GM18520 (cell line): ENCODE results near the gene ETFA.

Source experiments
- ATAC-seq: cut with Tn5 transposase; IDR thresholded peaks from one replicate; pipeline ENCODE4 v1.9.1; 2021; ENCODE audit not compliant: unreplicated experiment

Gene ETFA

DNA sequence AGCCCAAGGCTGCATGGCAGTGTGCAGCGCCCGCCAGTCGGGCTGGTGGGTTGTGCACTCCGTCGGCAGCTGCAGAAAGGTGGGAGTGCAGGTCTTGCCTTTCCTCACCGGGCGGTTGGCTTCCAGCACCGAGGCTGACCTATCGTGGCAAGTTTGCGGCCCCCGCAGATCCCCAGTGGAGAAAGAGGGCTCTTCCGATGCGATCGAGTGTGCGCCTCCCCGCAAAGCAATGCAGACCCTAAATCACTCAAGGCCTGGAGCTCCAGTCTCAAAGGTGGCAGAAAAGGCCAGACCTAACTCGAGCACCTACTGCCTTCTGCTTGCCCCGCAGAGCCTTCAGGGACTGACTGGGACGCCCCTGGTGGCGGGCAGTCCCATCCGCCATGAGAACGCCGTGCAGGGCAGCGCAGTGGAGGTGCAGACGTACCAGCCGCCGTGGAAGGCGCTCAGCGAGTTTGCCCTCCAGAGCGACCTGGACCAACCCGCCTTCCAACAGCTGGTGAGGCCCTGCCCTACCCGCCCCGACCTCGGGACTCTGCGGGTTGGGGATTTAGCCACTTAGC, 29.6 kb upstream of the ETFA start:
- no peak for ATAC-seq

DNA sequence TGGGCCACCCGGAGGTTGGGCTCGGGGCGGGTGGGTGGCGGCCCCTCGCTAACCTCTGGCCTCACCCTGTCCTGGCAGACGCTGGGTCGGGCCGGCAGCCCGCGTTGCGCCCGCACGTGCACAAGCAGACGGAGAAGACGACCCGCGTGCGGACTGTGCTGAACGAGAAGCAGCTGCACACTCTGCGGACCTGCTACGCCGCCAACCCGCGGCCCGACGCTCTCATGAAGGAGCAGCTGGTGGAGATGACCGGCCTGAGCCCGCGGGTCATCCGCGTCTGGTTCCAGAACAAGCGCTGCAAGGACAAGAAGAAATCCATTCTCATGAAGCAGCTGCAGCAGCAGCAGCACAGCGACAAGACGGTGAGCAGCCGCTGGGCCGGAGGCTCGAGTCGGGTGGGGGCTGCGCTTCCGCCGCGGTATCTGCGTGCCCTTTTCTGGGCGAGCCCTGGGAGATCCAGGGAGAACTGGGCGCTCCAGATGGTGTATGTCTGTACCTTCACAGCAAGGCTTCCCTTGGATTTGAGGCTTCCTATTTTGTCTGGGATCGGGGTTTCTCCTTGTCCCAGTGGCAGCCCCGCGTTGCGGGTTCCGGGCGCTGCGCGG, 29.0 kb upstream of the ETFA start:
- no peak for ATAC-seq

GRCh38 chr15:76339305-76340197, 28.3 kb upstream of the ETFA start:
- no peak for ATAC-seq

DNA sequence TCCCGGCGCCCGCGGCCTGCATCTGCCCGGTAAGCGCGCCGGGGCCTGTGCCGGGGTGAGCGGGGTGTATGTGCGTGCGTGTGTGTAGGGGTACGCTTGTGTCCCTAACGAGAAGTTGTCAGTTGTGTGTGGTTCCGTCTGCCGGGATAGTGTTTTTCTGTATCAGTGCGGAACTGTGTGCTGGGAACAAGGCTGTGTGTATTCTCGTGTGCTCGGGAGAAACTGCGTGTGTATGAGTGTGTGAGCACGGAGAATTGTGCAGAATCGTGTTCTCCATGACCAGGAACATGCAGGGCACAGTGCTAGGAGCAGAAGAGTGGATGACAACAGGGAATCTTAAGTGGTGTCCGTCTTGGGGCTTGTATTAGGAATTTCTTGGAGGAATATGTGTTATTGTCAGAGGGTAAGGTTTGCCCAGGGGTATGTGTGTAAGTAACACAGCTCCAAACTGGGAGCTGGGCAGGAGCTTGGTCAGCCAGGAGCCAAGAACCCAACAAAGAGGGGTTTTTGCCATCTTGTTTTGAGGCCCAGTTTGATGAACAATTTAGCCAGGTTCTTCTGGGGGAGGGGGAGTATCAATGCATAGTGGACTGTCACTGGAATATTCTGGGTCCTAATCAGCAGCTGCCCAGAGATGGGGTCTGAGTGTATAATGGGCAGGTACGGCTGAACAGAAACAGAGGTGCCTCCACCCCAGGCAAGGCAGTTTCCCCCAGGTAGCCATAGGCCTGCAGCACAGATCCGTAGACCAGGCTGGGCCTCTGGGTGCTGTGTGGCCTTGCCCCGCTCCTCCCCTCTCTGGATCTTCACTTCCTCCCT, 27.4 kb upstream of the ETFA start:
- no peak for ATAC-seq

- ATAC-seq: no peak
Observed at GRCh38 chr15:76337696-76338485, 26.6 kb upstream of the ETFA start.

- no peak for ATAC-seq
Observed at GRCh38 chr15:76337059-76337695, 25.9 kb upstream of the ETFA start.

- peak; percentile 38 for ATAC-seq
Observed at GRCh38 chr15:76336254-76337058, 25.2 kb upstream of the ETFA start, which contains the start of gene ISL2. TSS of gene ISL2 (plus strand) at chr15:76336773. CDS start at chr15:76336884, 111 bp downstream.

DNA sequence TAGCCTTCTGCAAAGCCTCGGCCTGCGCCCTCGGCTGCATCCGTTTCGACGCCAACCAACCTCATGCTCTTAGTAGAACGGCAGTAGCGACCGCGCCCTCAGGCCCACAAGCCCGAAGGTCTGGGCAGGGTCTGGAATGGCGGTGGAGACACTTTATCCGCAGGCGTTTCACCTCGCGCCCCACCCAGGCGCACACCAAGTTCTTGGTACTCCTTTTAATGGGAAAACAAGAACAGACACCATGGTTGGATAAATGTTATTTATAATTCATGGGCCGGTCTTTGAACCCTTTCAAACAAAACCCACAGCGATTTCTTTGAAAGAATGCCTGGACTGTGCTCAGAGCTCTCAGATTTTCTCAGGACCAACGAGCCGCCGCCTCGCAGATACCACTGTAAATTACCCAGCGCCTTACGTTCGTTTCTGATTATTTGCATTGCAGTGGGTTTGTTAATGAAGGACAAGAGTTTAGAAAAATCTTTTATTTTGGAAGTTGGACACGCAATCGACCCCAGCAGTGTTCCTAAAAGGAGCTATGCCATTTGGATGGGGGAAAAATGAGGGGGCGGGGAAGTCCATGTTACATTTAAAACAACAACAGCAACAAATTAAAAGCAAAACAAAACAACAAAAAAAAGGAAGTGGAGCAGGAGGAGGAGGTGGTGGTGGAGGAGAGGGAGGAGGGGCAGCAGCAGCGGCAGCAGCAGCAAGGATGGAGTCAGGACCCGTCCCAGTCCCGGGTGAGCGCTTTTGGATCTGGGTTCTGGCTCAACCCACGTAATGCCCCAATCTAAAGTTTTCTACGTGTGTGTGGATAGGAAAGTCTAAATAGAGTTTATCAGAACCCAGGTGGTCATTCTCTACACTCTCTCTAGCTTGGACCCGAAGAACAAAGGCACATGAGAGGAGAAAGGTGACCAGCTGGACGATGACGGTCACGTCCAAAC, 24.3 kb upstream of the ETFA start:
- ATAC-seq: no peak

DNA sequence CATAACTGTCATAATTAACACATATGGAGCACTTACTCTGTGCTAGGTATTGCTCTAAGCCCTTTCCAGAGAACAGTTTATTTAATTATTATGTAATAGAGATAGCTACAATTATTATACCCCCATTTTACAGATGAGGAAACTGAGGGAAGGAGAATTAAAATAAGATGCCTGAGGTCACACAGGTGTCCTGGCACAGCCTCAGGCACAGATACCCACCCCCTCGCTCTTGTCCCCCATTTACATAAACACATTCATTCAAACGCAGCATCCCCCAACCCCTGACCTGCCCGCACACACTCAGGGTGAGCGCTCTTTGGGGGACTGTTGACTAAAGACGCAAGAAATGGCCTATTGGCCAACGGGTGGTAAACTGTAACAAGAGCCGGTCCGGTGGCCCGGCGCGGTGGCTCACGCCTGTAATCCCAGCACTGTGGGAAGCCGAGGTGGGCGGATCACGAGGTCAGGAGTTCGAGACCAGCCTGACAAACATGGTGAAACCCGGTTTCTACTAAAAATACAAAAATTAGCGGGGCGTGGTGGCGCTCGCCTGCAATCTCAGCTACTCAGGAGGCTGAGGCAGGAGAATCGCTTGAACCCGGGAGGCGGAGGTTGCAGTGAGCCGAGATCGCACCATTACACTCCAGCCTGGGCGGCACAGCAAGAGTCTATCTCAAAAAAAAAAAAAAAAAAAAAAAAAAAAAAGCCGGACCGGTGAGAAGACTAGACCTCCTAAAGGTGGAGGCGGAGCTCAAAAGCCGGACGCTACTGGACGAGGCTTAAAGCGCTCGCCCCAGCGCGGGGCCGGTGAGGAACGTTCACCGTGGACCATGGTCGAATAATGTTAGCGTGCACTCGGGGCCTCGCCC, 23.4 kb upstream of the ETFA start:
- no peak for ATAC-seq

GRCh38 chr15:76333720-76334437, 22.6 kb upstream of the ETFA start:
- no peak for ATAC-seq

DNA sequence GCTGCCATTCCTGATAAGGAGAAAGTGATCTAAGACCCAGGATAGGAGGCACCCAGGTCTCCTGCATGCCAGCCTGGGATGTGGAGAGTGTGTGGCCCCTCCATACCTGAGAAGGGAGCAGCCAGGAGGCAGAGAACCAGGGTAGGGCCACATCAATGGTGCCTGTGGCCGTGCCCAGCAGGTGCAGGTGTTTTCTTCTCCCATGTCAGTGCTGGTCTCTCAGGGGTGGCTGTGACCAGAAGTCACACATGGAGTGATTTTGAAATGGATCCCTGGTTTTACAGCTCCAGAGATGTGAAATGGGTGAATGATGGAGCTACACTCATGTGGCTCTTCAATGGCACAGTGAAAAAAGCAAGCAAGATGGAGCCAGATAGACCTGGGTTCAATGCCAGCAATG, 22.0 kb upstream of the ETFA start:
- ATAC-seq: no peak

DNA sequence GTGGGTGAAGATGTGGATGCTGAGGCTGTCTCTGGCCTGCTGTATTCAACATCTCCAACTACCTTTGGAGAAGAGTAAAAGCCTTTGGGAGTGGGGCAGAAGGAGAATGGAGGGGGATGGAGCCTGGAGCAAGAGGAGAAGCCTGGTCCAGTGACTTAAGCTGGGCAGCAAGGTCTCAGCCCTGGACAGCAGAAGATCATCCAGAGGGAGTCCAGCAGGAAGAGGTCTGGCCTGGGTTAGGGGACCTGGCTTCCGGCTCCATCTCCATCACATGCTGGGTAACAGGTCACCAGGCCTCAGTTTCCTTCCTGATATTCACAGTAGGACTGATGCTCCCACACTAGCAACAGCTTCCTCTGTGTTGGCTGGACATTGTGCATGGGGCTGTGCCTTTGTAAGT, 21.5 kb upstream of the ETFA start:
- ATAC-seq: no peak

DNA sequence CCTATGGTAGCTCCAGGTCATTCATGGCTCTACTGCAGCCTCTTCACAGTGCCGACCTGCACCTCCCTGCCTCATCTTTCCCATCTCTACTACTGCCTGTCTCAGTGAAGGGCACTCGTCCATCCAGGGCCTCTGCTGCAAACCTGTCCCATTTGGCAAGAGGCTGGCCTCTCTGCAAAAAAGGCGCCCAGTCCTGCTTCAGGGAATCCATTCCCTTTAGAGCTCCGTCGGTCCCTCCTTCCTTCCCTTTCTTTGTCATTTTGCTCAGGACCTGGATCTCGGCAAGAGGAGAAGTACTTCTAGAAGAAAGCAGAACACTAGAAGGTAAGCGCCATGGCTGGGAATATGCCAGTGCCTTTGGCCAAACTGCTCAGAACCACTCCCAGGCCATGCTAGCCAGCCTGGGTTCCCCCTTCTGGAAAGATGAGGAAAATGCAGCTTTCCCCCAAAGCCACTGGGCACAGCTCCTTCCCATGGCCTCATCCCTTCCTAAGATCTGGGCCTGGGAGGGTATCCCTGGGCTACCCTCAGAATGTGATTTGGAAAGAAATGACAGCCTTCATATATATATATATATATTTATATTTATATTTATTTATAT, 18.9 kb upstream of the ETFA start:
- no peak for ATAC-seq

DNA sequence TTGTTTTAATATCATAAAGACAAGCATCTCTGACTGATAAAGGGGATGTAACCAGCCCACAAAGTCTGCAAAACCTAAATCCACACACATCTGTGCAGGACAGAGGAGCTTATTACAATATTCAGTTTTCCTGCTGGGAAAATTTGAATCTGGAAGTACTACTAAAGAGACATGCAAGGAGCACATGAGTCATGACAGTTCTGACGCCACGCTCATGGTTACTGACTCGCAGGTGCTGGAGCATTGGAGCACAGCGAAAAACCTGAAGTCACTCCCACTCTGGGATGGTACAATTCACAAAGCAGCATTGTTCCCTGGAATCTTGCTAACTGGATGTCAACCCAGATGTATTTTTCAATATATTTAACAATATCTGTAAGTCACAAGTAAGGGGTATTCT, 17.7 kb upstream of the ETFA start:
- ATAC-seq: no peak

DNA sequence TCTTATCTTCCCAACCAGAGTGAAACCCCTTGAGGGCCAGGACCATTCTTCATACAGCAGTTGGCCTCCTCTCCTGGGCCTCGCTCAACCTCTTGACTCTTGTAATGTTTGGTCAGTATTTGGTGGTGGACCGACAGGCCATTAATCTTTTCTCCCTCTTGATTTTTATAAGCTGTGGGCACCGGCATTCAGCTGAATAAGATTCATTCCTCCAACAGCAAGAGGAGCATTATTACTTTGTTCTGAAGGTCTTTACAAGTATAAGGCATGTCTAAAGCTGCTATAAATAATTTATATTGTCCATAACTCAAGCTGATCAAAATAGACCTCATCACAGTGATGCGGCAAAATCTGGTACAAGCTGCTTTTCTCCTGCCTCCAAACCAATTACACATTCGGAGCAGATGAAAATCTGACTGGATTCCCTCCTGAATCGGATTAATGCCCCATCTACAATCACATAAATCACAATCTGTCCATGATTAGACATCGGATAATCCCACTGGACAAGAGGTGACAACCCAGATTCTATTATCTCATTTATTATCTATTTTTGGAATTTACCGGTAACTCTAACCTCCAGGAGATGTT, 16.9 kb upstream of the ETFA start:
- no peak for ATAC-seq
